ENCODE results near the gene AMBRA1.

AMBRA1 gene

DNA sequence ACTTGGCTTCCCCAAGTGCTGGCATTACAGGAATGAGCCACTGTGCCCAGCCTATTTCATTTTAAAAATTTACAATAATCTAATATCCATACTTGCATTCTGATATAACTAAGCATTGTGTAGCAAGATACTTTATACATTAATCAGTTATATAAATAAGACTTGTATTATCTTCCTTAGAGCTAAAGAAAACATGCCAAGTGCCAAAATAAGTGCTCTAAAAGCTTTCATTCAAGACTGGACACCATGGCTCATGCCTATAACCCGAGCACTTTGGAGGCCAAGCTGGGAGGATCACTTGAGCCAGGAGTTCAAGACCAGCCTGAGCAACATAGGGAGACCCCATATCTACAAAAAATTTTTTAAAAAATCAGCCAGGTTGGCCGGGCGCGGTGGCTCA, 123.9 kb downstream of the AMBRA1 start:
- no peak for DNase-seq

DNA sequence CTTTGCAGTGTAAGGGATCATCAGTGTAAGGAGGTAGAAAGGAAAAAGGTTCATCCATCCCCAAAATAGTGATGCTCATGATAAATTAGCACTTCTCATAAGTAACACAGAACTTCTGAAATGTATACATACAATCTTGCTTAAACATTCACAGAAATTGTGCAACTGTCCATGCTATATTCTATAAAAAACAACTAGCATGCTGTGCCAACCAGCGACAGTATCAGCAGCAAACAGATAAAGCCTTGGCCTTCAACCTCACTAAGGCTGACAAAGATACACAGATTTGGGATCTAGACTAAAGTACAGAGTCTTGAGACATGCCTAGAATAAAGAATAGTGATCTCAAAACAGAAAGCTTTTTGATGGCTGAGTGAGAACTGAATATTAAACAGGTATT, 128.1 kb downstream of the AMBRA1 start:
- DNase-seq = no peak

DNA sequence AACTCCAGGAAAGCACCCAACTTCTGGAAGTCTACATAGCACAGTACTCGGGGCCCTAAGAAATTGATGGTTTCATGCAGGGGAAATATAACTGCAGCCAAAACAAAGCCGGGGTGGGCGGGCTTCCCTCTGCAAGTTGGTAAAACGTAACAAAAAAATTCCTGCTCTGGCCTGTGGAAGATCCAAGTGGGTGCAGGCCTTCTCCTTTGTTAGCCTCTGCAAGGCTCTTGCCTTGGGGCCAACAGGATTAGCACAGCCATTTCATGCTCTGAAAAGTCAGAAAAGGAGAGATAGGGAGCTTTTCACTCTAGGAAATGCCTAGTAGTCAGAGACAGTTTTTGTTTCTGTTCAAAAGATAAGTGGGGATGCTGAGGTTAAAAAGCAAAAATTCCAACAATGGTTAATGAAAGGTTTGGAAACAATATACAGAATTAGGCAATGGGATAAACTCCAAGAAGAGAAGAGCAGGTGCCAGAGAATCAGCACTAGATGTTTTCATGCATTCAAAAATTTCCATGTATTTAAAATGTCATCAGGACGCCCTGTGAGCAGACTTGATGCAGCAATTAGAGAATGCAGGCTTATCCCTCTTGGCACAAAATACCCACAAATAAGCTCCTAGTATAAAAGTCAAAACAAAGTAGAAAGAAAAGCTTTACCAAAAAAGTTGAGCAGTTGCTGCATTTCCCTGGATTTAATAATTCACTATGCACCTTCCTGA, 130.0 kb downstream of the AMBRA1 start:
- DNase-seq = no peak

DNA sequence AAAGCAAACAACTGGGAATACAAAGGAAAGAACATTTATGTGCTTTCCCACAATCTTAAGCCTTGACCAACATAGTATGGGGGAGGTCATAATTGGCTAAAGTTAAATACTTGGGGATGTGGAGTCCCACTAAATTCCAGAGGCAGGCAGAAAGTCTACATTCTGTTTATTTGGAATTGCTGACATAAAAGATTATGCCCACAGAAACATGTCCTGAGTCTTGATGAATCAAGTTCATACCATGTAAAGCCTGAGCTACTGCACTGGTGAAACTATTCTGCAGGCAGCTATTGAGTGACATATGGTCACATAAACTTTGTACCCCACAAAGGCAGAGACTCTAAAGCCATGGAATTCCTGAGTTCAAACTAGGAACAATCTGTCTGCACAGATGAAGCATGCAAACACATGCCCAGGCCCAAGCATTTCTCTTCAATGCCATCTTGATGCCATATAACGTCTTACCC, 132.3 kb downstream of the AMBRA1 start:
- no peak for DNase-seq

DNA sequence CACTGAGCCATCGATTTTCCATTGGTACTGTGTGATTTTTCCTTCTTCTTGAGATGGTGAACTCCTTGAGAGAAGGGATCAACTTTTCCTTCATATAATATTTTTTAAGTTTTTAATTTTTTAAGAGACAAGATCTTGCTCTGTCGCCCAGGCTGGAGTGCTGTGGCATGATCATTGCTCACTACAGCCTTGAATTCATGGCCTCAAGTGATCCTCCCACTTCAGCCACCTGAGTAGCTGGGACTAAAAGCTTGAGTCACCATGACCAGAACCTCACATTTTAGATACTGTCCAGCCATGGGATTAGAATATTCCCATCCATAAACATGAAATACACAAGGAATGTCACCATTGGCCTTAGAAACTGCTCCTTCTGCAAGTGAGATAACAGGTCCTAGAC, 135.3 kb downstream of the AMBRA1 start:
- no peak for DNase-seq

DNA sequence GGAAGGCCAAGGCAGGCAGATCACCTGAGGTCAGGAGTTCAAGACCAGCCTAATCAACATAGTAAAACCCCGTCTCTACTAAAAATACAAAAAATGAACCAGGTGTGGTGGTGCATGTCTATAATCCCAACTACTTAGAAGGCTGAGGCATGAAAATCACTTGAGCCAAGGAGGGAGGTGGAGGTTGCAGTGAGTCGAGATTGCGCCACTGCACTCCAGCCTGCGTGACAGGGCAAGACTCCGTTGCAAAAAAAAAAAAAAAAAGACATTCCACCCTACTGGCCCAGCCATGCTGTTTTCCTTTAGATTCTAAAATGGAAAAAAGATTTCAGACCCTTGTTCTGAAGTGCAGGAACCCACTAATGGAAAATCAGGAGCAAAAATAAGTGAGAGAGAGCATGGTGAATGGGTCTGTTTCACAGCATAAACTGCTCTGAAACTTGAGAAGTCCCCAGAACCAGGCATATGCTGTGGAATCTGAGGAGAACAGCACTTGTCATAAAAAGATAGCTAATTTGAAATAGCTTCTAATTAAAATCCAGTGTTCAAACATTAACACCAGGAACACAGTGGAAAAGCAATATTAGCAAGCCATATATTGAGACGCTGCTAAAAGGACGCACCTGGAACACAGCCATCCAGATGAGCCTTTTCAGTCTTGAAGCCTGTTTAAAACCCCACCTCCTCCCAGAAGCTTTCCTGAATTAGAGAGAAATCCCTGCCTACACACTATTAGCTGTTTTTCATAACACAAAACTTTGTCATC, 136.0 kb downstream of the AMBRA1 start:
- no peak for DNase-seq

DNA sequence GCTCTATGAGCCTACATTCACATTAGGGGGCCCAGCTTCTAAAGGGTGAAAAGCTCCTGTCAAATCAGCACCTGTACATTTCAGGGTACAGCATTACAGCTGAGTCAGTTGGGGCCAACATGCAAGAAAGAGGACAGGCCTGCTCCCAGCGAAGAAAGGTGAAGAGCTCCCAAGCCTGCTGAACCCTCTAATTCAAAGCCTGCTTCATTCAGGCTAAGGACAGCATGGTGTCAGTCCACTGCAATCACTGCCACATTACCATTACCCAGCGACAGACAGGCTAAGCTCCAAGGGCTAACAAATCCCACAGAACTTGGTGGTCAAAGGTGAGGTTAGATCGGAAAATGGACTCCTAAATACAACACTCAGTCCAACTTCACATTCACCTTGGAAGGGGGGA, 136.8 kb downstream of the AMBRA1 start:
- no peak for DNase-seq

DNA sequence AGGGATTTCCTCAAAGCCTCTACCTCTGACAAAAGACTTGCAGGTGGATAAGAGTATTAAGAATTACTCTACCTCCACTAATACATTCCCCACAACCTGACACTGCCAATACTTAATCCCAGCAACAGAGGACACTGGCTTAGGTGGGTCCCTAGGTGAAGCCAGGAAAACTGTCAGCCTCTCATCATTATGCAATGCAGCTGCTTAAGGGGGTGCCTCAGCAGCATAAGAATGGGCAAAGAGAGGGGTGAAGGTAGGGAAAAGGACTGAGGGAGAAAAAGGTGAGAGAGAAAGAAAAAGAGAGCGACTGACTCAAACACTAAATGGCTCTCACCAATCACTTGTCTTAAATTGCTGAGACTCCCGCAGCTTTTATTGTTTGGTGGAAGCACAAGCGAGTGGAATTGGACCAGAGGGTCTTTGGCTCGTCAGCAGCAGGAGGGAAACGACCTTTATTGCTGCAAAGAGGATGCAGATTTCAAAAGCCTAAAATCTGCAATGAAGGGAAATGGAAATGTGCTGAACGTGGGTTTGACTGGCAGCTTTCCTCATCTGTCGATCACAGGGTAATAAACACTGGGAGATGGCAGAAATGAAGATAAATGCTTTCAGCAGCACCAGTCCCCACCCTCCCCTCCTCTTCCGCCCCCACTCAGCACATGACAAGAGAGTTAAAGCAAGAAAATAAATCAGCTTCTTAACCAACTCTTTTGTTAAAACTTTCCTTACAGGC, 137.4 kb downstream of the AMBRA1 start:
- no peak for DNase-seq

DNA sequence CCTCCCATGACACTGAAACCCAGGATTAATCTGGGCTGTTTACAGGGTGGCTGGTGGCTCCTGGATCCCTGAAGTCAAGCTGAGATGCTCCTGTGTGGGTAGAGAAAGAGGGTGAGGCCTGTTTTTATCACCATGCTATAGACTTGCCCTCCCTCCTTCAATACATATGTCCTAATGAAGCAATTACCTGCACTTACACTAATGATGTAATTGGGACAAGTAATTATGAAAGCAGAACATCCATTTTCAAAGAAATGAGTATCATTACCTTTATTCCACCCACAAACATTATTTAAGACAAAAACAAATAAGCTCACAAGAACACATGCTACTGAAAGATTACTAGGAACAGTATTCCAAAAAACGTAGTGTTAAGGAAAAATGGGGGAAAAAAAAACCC, 138.0 kb downstream of the AMBRA1 start:
- no peak for DNase-seq

DNA sequence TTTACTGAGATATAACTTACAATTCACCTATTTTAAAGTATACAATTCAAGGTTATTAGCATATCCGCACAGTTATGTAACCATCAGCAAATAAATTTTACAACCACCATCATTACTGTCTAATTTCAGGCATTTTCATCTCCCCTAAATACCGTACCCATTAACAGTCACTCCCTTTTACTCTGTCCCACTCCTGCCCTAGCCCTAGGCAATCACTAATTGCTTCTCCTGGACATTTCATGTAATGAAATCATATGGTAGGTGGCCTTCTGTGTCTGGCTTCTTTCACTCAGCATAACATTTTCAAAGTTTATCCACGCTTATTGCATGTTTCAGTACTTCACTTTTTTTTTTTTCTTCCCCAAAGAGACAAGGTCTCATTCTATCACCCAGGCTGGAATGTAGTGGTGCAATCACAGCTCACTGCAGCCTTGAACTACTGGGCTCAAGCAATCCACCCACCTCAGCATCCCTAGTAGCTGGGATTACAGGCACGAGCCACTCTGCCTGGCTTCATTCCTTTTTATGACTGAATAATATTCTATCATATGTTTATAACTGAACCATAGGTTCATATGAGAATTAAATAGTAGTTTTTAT, 140.8 kb downstream of the AMBRA1 start:
- DNase-seq = no peak

DNA sequence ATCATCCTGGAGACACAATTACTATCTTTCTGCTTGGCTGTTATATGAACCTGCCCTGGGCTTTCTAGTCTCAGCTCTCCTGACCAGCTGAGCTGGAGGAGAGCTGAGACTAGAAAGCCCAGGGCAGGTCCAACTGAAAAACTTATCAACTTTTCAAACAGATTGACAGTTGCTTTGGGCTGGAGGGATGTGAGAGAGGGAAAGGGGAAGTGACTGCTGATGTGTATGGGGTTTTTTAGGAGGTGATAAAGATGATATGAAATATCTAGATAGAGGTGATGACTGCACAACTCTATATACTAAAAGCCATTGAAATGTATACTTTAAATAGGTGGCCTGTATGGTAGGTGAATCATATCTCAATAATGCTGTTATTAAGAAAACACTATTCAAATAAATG, 142.1 kb downstream of the AMBRA1 start:
- no peak for DNase-seq

DNA sequence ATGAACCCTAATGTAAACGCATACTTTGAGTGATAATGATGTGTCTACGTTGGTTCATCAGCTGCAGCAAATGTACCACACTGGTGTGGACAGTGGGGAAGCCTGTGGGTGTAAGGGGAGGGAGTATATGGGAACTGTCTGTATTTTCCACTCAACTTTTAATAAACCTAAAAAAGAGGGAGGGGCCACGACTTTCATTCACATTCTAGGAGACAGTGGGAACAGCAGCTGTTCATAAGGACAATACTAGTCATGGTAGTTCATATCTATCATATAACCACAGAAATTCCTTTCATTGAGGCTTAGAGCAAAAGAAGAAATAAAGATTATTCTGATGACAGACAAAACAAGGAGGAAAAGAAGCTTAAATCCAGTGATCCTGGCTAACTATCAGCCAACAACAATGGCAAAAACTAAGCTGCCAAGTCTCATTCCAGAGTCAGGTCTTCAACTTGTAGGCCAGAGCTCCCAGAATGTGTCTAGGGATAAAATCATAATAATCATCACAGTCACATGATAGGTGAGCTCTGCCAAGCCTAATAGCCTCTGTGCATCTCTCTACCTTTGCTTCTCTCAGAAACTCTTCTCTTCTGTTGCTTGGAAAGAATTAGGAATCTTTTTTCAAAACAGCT, 142.9 kb downstream of the AMBRA1 start:
- no peak for DNase-seq

DNA sequence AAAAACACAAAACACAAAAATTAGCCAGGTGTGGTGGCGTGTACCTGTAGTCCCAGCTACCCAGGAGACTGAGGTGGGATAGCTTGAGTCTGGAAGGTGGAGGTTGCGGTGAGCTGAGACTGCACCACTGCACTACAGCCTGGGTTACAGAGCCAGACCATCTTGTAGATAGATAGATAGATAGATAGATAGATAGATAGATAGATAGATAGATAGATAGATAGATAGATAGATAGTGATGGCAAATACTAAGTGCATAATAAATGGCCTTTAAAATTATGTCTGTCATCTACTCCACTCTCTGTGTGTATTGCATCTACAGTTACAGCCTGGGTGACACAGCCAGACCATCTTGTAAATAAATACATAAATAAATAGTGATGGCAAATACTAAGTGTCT, 146.3 kb downstream of the AMBRA1 start:
- no peak for DNase-seq

DNA sequence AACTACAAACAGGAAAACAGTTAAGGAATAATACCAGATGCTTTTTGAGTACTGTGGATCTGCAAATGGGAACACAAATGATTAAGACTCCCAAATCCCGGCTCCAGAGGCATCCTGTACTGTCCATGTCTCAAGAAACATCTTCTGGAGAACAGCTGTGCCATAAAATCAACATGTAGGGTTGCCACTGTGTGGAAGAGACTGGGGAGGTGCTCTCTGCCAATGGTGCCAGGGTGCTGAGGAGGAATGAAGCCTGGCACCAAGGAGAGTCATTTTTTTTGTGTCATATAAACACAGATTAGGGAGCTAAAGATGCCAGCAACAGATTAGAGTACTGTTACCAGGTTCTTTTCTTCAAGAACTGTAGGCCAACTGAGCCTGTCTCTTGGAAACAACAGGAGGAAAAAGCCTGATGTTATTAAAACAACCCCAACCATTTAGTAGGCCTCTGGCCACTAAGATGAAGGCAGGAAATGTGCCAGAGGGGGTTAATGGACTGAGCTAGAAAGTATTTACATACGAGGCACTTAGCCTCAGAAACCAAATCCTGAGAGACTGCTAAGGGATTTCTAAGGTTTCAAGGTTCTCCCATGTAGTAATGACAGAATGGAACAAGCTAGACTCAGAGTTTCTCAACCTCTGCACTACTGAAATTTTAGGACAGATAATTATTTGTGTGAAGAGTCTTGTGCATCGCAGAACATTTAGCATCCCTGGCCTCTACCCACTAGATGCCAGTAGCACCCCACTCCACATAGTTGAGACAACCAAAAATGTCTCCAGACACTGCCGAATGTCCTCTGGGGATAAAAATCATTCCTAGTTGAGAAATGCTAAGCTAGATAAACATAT, 147.7 kb downstream of the AMBRA1 start:
- DNase-seq = peak; percentile 6

DNA sequence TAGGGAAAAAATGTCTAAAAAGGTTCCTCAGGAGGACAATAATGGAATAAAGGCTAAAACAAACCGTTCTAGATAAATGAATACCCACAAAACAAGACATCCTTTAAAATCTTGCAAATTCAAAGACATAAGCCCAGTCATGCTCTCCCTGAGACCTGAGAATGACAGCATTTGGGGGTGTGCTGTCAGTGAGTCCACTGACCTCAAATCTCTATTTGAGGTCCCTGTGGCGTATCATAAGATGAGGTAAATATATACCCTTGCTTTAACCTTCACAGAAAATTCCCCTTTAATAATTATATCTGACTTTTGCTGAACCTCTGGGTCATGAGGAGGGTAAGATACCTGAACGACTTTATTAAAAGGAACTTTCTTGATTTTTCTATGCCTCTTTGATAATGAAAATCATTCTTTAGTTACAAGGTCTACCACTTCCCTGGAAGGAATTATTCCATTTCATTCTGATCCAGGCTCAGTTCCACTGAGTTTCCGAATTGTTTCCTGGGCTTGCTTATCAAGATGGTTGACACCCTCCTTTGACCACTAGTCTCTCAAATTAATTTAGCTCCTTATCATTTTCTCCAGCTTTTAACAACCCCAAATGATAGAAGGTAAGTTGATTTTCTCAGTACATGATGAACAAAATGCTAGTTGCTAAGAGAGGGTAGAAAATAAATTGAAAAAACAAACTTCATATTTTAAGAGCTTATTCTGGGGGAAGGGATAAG, 148.5 kb downstream of the AMBRA1 start:
- no peak for DNase-seq

DNA sequence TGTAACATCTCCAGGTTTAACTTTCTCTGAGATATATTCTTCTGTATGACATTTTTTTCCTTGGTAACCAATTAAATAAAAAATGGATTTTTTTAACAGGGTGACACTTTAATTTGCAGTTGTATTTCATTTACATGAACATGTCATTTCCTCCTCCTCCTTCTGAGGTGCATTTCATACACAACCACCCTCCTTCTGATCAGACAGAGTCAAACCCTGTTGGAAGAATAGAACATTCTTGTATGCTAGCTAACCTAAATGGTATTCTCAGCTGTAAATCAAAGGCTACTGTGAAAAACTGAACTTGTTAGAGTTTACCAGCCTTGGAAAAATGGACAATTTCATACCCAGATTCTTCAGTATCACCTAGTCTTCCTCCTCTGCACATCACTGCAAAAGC, 149.5 kb downstream of the AMBRA1 start:
- no peak for DNase-seq

DNA sequence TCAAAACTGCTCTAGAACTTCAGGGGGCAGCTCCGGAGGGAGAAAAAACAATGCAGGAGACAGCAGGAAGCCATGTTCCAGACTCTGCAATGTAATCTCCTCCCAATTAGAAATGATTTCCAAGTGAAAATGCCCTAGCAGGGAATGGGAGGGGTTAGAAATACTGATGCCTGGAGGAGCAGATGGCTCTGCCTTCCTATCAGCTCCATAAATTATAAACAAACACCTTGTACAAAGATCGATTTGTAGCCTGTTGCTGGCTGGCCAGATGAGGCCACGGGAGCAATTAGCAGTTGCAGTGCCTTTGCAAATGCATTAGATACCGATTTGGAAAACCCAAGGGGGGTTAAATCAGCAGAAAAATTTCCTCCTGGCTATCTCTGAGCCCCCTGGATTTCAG, 155.6 kb downstream of the AMBRA1 start:
- DNase-seq = peak; percentile 2

DNA sequence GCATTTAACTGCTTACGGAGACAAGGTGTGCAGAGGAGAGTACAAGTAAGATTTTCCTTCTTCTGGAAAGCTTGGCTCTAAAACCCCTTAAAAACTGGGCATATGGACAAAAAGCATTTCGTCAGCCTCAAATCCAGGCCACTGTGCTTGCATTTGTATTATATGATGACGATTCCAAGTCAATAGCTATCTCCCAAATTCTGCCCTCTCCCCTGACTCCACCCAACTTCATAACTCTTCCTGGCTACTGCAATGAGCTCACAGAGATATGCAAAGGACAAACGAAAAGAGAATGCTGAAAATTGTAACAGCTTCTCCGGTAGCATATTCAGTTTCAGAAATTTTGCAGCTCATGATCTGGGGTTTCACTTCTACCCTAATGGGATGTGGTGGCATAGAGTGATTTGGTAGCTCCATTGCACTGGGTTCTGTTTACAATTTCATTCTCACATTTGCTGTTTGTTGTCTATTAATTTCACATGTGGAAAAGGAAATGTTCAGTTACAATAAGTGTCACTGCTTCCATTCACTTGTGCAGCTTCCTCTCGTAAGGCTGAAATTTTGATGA, 156.6 kb downstream of the AMBRA1 start:
- no peak for DNase-seq

DNA sequence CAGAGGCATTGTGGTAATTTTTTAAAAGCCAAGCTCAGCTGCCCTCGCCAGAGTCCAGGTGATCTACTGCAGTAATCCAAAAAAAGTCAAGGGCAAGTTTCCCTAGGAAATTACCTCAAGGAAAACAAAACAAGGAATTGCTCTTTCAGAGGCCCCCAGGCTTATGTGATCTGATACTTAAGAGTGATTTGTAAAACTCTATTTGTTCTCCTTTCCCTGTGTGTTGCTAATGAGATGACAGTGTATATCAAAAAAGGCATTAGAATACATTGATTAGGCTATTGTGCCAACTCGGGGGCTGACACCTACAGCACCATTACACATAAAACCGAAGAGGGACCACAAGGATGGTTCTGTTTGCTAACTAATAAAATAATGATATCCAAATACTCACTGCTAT, 157.7 kb downstream of the AMBRA1 start:
- DNase-seq = no peak

DNA sequence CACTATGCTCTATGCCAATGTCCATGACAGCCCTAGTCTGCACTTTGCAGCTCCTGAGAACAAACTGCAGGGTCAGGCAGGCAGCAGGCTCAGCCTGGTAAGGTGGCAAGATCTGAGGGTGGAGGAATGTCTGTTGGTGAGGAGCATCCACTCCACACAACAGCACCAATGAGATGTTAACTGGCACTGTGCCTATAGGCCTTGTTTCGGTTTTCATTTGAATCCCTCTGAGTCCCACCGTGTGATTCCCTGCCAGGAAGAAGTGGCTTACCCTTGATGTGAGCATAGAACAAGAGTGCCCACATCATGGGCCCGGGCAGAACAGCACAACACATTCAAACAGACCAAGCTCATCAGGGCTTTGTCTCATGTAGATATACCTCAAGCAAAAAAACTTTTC, 158.1 kb downstream of the AMBRA1 start:
- no peak for DNase-seq

DNA sequence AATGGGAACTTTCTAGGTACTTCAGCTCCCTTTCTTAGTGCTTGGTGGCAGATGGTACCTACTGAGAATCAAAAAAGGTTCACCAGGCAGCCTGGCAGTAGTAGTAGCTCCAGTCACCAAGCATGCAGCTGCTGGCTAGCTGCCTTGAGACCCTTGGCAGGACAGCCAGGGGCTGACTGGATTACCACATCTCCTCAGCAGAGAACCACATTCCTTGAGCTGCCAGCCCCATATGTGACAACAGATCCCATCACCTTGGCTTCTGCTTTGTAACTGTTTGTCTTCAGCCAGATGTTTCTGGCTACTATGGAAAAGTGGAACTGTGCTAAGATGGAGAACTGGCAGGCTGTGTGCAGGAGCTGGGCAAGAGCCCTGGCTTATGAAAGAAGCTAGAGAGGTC, 162.6 kb downstream of the AMBRA1 start:
- DNase-seq = no peak

Data from DMS153 (cell line).